ENCODE measurements around the gene ALG14.
A peak's percentile ranks its signal among the peaks of the same experiment; 100 is the strongest.

Gene ALG14

GRCh38 chr1:94986783-94987182 lies 86.0 kb downstream of the ALG14 start:
- DNase-seq (ENCODE audit: extremely low read depth in 1 of 2, low read depth in 1 of 2): no peak

- no peak for DNase-seq (ENCODE audit: extremely low read depth in 1 of 2, low read depth in 1 of 2)
These were observed 89.5 kb downstream of the ALG14 start for GRCh38 chr1:94983171-94983739.

DNA sequence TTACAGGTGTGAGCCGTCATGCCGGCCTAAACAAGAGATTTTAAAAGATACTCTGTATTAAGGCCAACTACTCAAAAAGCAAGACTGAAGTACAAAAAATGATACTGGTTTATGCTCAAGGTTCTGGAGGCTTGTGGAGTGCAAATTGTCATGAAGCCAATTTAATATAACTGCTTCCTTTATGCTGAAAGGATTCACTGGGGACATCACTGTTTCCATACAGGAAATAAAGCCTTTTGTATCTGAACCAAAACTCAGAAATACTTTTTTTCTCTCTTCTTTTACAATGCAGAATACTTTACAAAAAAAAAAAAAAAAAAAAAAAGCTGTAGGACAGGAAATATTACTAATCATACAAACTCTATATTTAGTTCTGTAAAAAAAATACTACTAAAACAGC lies 90.4 kb downstream of the ALG14 start:
- no peak for DNase-seq (ENCODE audit: extremely low read depth in 1 of 2, low read depth in 1 of 2)

GRCh38 chr1:94981575-94981973 lies 91.2 kb downstream of the ALG14 start:
- no peak for DNase-seq (ENCODE audit: extremely low read depth in 1 of 2, low read depth in 1 of 2)

DNA sequence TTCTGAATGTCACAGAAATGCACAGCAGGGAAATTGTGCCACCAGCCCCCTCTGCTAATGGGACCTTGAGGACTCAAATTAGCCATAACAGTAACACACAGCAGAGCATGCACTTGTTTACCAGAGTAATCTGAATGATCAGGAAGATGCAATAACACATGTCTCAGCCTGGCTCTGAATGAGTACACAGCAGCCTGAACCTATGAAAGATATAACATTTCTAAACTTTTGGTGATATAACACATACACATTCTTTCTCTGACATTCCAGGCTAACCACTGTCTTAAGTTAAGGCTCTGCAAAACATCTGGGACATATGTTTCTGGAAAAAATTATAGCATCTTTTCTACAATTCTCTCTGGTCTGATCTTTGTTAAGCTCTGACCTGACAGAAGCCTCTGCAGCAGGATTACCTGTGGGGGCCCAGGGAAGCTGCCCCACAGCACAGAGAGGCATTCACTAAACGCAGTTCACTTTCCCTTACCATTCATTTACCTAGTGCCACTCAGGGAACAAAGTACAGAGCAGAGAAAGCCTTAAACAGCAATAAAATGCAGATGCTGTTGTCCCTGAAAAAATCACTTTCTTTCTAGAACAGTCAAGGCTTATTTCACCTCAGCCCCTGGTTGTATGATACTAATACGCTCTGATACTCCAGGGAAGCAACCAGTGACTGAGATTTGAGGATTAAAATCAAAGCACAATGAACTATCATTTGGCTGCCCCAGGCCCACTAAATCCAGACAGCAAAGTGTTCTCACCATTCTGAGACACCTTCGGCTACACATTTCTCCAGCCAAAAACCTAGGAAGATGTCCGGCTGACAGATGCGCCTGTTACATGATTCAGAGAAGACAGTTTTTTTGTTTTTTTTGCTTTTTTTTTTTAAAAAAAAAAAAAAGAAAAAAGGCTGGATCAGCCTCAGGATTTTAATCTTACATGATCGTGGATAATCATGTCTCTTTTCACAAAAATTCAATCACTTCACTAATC lies 91.9 kb downstream of the ALG14 start:
- DNase-seq (ENCODE audit: extremely low read depth in 1 of 2, low read depth in 1 of 2): no peak

DNA sequence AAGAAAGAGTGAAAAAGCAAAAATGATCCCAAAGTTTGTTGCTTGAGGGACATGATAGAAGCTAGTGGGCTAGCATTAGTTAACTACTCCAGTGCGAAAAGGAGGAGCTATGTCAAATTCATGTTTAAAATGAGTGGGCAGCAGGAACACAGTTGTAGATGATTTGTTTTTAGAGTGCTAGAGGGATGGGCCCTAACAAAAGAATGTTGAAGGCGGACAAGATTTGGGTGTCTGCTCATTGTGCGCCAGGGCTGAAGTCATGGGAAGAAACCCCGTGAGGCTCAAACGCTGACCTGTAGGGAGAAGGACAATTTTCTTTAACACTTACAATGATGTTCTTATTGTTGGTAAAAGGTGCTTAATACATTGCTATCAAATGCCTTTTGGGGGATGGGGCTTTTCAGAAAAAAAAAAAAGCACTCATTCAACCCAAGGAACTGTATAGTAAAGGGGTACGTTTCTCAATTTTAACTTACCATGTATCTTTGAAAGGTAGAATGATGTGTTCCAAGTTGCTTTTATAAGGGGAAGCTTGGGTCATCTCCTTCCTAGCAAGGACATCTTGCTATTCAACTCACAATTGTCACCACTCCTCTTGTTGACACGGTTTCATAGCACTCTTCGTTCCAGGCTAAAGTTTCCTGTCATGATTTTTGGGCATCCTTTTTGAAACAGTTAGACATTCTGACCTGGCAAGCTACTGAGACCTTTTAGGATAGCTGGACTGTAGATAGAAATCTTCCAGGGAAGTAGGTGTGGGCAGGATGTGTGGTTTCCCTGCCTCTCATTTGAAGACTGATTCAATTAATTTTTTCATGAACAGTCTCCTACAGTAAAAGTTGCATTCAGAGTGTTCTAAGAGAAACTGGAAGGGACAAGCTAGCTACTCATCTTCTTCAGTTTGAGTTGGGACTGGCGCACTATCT lies 92.8 kb downstream of the ALG14 start:
- DNase-seq (ENCODE audit: extremely low read depth in 1 of 2, low read depth in 1 of 2): no peak

- no peak for DNase-seq (ENCODE audit: extremely low read depth in 1 of 2, low read depth in 1 of 2)
These were observed 93.6 kb downstream of the ALG14 start for GRCh38 chr1:94979131-94979530.

- DNase-seq (ENCODE audit: extremely low read depth in 1 of 2, low read depth in 1 of 2): no peak
These were observed 94.3 kb downstream of the ALG14 start for GRCh38 chr1:94978401-94978800.

- no peak for DNase-seq (ENCODE audit: extremely low read depth in 1 of 2, low read depth in 1 of 2)
These were observed 95.7 kb downstream of the ALG14 start for GRCh38 chr1:94976971-94977548.

GRCh38 chr1:94974824-94975223 lies 97.9 kb downstream of the ALG14 start:
- DNase-seq (ENCODE audit: extremely low read depth in 1 of 2, low read depth in 1 of 2): no peak

- DNase-seq (ENCODE audit: extremely low read depth in 1 of 2, low read depth in 1 of 2): no peak
These were observed 98.5 kb downstream of the ALG14 start for GRCh38 chr1:94974241-94974640.

DNA sequence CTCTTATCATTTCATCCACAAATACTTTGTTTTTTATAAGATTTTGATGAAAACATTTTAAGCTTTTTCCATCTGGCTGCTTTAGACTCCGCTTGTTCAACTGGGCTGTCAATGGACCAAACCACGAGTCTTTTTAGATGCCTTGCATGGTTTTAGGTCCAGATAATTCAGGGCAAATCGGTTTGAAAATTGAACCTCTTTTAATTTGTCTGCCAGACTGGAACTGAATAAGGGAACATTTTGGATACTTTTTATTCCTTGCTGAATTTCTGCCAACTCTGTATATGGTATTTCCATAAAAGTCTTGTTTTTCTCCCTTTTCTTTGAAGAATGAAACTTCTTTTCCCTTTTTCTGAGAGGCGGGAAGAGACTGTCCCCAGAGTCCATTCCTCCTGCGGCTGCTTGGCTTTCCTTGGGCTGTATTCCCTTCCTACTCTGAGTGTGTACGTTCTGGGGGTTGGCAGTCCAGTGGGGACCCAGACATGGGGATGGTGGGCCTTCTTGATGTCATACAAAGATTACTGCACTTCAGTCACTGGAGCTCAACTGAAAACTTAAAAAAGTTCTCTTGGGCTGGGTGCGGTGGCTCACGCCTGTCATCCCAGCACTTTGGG lies 99.3 kb downstream of the ALG14 start:
- no peak for DNase-seq (ENCODE audit: extremely low read depth in 1 of 2, low read depth in 1 of 2)

GRCh38 chr1:94971491-94971924 lies 101.2 kb downstream of the ALG14 start:
- DNase-seq (ENCODE audit: extremely low read depth in 1 of 2, low read depth in 1 of 2): no peak

GRCh38 chr1:94970783-94971182 lies 102.0 kb downstream of the ALG14 start:
- no peak for DNase-seq (ENCODE audit: extremely low read depth in 1 of 2, low read depth in 1 of 2)

GRCh38 chr1:94969137-94969536 lies 103.6 kb downstream of the ALG14 start:
- no peak for DNase-seq (ENCODE audit: extremely low read depth in 1 of 2, low read depth in 1 of 2)

GRCh38 chr1:94966033-94966432 lies 106.7 kb downstream of the ALG14 start:
- no peak for DNase-seq (ENCODE audit: extremely low read depth in 1 of 2, low read depth in 1 of 2)

DNA sequence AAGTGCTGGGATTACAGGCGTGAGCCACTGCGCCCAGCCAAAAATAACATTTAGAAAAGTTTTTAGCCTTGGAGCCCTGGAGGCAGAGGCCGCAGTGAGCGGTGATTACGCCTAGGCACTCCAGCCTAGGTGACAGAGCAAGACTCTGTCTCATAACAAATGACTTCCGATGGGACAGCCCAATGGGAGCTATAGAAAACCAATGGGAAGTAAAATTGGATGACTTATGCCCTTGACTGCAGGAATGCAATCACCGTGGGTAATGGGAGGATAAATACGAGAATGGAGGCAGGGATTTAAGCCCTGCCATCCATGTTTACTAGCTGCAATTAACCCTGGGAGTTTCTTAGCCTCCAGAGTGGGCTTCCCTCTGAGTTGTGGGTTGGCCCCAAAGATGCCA lies 108.9 kb downstream of the ALG14 start:
- DNase-seq (ENCODE audit: extremely low read depth in 1 of 2, low read depth in 1 of 2): no peak

DNA sequence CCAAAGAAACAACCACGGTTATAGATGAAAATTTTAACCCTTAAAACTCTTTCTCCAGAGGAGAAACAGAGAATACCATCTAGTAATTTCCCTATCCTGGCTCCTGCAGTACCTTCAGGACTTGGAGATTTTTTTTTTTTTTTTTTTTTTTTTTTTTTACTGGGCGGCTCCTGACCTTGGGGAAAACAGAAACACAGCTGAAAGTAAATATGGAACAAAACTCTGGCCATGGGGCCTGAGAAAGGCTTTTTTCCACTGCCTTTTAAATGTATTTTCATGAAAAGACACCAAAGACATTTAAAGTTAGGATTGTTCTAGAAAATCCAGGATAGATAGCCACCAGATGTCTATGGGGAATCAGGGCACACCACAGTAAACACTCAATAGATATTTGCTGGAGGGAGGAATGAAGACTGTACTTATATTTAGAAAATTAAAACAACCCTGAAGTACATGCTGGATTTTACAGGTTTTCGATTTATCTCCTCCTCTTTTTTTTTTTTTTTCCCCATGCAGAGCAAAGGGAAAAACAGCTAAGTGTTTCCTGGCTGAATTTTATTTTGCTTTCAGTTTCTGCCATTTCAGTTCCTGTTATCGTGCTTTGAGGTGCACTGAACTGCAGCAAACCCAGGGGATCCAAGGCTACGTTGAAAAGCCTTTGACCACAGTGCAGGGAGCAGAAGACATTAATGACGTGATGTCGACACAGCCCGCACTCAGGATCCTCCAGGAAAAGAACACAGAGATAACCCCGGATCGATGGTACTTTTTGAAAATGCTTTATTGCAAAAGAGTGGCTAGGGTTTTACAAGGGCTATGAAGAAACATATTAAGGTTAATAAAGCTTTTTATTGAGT lies 110.1 kb downstream of the ALG14 start:
- peak in 1 of 2 donors; percentile 1 for DNase-seq (ENCODE audit: extremely low read depth in 1 of 2, low read depth in 1 of 2)

DNA sequence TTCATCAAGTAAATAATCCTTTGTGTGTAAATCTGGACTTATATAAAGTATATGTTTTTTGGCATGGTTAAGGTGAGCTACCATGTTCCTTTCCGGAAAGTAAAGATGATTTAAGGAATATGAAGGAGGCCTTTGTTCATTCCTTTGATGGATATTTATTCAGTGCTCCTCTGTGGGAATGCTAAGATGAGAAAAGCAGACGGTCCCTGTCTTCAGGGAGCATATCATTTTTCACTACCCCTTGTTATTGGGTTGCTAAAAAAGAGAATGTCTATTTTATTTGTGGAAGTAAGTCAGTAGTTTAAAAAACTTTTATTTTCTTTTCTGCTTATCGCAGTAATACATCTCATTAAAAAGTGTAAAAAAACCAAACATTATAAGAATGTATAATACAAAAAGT lies 110.8 kb downstream of the ALG14 start:
- no peak for DNase-seq (ENCODE audit: extremely low read depth in 1 of 2, low read depth in 1 of 2)

Data from activated CD8-positive, alpha-beta memory T cell treated with anti-CD3 and anti-CD28 coated beads for 1 hour (primary cell).